GM21381 (cell line): ENCODE measurements around the gene ARHGAP5.
A peak's percentile ranks its signal among the peaks of the same experiment; 100 is the strongest.

ENCODE experiments used
- ATAC-seq: cut with Tn5 transposase; IDR thresholded peaks from one replicate; pipeline ENCODE4 v1.9.1; 2021; ENCODE audit warnings: mild to moderate bottlenecking, moderate library complexity; ENCODE audit not compliant: unreplicated experiment

Gene ARHGAP5

GRCh38 chr14:32169191-32169590, 92.1 kb downstream of the ARHGAP5 start:
- no peak for ATAC-seq

DNA sequence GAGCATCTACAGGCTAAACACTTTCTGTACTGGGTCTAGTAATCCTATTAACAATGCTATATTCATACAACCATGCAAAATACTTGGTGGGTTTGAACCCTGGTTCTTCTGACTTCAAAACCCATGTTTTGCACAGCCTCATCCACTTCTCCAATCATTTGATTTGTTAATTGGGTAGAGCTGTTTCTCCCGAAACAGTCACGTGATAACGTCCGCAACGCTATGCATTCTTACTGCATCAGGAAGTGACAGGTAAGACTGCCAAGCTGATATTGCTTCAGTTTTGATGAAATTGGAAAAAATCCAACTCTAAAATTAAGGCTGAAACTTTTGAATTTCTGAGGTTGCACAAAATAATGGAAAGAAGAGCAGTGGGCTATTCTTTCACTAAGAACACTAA, 94.4 kb downstream of the ARHGAP5 start:
- ATAC-seq = no peak

DNA sequence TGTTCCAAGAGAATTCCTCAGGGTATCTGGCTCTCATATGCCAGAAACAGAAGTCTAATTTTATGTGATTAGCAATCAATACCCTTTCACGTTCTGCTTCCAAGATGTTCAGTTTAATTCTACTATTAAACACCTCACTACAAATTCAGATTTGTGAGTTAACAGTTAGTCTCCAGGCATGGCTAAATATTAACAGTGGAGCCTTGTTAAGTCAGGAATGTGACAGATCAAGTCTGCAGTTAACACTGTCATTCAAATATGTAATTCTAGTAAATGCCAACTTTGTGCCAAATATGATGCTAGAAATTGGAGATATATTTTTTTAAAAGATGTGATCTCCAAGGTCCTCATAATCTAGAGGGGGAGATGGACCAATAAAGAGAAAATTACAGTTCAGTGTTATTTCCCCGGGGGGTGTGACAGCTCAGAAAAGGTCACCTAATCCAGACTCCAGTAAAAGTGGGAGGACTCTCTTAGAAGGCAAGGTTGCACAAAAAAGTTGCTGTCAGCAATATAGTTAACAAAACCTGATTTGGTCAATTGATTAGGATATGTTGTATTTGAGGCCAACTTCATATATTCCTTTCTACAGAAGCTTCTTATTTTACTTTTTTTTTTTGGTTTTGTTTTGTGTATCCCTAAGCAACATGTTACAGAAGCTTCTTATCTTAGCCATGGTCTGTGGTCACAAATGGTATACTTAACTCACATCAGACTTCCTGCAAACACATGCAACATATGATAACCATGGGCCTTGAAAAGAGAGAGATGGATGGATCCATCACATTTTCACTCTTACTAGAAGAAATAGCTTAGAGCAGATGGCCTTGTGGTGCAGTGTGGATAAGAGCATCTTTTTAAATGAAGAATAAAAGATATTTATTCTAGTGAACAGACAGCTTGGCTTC, 106.3 kb downstream of the ARHGAP5 start:
- ATAC-seq = no peak

- ATAC-seq = no peak
Measured at GRCh38 chr14:32185097-32185496, 108.0 kb downstream of the ARHGAP5 start.

DNA sequence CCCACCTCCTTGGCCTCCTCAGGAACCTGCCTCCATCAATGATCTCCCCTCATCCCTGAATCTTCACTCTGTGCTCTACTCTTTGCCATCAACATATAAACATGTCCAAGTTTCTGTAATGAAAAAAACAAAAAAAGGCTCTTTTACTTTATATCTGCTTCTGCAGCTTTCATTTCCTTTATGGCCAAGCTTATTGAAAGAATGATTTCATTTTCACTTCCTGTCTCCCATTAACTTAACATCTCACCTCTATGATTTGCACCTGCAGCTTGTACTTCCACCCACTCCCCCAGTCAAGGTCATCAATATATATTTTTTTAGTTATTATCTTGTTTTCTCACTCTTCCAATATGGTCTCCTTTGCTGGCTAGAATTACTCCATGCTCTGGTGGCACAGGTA, 109.1 kb downstream of the ARHGAP5 start:
- peak; percentile 54 for ATAC-seq

DNA sequence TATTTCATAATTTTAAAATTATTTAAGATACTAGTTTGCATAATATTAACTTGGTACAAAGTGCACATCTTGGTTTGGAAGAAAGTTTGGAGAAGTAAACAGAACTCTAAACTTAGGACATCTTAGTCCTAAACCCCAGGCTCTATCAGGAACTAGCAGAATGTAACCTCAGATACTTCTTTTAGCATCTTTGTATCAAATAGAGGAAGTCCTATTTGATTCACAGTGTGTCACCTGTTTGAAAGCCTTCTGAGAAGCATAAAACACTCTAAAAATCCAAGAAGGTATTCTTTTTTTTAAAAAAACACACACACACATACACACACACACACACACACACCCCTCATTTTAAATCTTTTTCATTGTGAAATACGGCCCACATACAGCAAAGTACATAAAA, 112.7 kb downstream of the ARHGAP5 start:
- no peak for ATAC-seq

DNA sequence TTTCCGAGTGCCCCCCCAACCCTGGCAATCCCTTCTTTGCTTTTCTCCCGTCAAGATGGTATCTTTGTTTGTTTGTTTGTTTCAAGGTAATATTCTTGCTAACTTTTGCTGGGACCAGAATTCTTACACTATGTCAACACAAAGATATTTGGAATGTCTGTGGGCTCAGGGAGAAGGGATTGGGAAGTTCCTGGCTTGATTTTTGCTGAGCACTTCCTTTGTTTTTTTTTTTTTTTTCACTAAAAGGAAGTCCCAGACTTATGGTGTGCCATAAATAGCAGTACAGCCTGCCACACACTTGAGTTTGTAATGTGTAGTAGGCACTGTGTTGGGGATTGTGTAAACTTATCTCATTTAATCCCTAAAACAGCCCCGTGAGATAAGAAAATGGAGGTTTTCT, 113.6 kb downstream of the ARHGAP5 start:
- ATAC-seq = no peak

GRCh38 chr14:32192712-32193373, 115.7 kb downstream of the ARHGAP5 start:
- no peak for ATAC-seq

DNA sequence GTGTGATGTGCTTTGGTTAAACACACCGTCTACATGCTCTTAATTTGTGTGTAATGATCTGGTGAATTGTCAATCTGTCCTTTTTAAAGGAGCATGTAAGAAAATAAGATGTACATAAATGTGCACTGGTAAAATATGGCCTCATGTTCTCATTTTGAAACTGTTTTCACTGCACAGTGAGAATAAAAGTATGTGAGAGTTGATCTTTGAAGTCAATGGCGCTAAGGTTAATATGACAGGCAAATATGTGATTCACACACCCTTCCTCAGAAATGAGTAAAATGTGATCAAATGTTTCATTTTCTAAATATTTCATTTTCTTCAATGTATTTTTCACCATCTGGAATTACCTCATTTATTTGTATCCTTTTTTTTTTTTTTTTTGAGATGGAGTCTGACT, 116.4 kb downstream of the ARHGAP5 start:
- ATAC-seq = no peak

GRCh38 chr14:32195636-32196035, 118.5 kb downstream of the ARHGAP5 start:
- ATAC-seq = no peak

DNA sequence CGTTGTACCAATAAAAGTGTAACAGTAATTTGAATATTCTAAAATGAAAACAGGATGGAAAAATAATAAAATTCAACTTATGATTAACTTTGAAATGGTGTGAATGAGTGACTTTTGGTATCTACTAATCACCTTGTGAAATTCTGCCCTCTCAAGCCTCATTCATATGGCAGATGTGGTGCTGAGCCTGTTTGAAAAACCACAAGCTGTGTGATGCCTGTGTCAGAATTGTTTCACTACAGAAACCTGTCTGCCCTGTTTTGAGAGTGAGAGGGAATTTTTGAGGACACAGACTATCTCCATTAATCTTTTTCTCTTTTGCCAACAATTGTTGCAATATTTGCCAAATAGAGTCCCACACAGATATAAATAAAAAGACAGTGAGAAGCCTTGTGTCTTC, 120.8 kb downstream of the ARHGAP5 start:
- peak; percentile 36 for ATAC-seq

DNA sequence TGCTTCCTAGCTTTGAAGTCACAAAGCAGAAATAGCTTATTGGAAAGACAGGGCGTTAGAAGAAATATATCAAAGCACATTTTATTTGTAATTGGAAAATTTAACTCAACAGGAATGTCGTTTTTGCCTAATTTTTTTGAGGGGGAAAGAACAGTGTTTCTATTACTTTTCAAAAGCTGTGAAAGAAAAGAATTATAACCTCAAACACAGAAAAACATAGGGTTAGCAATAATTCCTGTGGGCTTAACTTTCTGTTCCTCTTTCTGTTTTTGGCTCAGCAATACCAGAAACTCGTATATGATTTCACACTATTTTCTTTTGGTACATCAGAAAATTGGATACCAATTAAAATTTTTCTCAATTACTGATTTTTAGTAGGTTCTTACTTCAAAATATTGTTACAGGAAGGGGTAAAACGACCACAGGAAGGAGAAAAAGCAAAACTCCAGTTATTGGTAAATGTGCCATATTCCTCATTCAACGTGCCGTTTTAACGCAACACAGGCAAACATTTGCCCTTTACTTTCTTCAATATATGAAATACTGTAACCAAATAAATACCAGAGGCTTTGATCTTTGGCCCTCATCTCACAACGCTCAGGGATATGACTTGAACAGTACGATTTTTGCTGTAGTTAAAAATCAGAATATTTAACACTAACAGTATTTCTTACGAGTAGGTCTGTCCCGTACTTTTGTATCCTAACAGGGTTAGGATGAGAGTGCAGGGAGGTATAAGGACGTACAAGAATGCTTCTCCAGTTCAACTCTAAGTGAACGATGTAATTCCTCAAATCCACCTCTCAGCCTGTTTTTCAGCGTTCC, 123.5 kb downstream of the ARHGAP5 start:
- no peak for ATAC-seq

GRCh38 chr14:32201193-32201815, 124.2 kb downstream of the ARHGAP5 start:
- peak; percentile 48 for ATAC-seq

GRCh38 chr14:32201816-32202490, 124.8 kb downstream of the ARHGAP5 start, which contains the start of gene RNU6-7:
TSS of gene RNU6-7 (plus strand) at chr14:32202045.
- no peak for ATAC-seq

- ATAC-seq = no peak
Measured at GRCh38 chr14:32202491-32202997, 125.4 kb downstream of the ARHGAP5 start.

DNA sequence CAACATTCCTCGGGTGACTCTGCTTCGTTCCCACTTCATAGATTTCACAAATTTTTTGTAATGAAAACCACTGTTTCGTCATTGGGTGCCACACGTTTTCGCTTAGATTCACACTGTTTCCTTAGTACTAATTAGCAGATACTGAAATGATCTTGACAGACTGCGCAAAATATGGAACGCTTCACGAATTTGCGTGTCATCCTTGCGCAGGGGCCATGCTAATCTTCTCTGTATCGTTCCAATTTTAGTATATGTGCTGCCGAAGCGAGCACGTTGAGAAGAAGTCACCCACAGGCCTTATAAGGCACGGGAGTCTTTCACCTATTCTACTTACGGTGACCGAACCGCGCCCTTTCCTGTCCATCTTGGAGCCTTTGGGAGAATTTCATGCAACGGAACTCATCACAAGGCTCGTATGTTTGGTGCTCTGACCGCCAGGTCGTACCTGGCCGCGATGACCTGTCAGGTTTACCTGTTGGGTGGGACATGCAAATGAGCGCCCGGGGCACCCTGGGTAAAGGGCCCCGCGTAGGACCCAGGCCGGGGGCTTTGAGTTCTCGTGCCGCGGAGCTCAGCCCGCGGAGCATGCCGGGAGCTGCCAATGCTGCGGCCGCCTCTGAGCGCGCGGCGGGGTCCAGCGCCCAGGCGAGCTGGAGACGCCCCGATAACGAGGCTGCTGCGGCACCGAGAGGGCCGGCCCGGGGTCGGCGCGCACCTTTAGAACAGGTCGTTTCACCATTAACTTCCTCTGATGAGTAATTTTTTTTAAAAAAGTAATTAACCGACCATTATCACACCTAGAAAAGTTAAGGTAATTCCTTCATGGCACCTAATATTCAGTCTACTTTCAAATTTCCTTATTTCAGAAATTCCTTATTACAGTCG, 126.1 kb downstream of the ARHGAP5 start, which contains the start of gene RNU6-8:
Gene RNU6-8, minus strand, starts transcription at position 272 of the 885 bp plus-strand sequence.
- ATAC-seq = peak; percentile 61

- ATAC-seq = no peak
Measured at GRCh38 chr14:32203928-32204357, 126.8 kb downstream of the ARHGAP5 start.

DNA sequence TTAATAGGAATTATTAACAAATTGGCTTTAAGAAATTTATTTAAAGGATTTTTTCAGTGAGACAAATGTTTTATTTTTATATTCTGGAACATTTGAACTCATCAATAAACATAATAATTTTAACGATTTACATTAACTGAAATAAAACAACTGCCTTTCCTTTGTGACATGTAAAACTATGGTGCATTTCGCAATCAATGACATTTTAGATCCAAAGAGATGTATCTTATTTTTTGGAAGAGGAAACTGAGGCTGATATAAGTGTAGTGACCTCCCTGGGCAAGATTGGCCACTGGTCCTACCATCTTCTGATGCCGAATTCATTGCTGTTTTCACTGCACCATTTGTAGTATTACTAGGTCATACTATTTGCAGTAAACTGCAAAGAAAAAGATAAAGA, 128.4 kb downstream of the ARHGAP5 start:
- ATAC-seq = no peak

DNA sequence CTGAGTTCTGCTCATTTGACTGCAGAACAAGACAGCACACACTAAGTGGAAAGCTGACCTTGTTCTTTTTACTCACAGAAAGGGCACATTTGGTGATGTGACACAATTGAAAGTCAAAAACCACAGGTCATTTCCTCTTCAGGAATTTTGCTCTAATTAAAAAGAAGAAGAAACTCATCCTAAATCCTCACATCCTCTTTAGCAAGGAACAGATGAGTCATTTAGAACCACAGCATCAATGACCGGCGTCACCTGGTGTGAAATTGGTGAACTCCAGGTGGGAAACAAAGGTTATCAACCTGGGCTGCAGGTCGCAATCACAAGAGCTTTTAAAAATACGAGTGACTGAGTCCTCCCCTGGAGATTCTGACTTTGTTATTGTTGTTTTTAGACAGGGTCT, 128.9 kb downstream of the ARHGAP5 start:
- ATAC-seq = no peak
